Peyer's patch (tissue), 4 donors: ENCODE results near the gene TMEM207.

Experiments
- POLR2A ChIP-seq, 2 donors: fragments of 450-650 bp; IDR thresholded peaks; one replicate each; pipeline ENCODE4 v1.5.1; 2017; ENCODE audit warnings: antibody characterized with exemption in 2 of 2, mild to moderate bottlenecking in 2 of 2, moderate library complexity in 2 of 2
- TF ChIP-seq, protein P1 (sequence below), 6 experiments: fragments of 450-650 bp in 4 of 6; fragments of 200-600 bp in 2 of 6; sonication (generic) in 1 of 6; IDR thresholded peaks; one replicate each; pipeline ENCODE4 v1.5.1; 2017 to 2019; ENCODE audit warnings: antibody characterized with exemption in 6 of 6, mild to moderate bottlenecking in 3 of 6, moderate library complexity in 1 of 6

DNA sequence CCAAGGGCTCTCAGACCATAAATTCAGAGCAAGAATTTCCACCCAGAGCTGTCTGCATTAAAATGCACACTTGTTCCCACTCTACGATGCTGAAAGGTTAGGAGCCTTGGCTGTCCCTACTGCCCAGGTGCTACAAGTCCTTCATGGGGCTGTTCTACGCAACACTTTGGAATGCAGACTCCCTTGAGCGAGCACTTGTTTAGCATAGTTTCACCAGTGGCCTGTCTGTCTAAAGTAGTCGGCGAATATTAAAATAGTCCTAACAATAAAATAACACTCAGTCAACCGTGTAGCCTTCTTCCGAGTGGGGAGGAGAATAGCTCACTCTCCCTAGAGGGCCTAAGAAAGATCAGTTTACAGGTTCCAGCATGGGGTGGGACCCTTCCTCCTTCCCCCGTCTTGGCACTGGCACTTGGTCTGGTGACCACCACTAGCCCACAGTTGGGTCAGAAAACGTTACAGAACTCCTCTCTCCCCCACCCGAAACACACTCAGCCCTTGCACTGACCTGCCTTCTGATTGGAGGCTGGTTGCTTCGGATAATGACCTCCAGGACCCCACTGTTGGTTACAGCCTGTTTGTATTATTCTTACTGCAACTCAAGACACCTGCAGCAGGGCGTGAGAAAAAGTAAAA is 62.0 kb downstream of the TMEM207 start, which contains the start of gene CLDN16:
- TF ChIP-seq, protein P1, sequence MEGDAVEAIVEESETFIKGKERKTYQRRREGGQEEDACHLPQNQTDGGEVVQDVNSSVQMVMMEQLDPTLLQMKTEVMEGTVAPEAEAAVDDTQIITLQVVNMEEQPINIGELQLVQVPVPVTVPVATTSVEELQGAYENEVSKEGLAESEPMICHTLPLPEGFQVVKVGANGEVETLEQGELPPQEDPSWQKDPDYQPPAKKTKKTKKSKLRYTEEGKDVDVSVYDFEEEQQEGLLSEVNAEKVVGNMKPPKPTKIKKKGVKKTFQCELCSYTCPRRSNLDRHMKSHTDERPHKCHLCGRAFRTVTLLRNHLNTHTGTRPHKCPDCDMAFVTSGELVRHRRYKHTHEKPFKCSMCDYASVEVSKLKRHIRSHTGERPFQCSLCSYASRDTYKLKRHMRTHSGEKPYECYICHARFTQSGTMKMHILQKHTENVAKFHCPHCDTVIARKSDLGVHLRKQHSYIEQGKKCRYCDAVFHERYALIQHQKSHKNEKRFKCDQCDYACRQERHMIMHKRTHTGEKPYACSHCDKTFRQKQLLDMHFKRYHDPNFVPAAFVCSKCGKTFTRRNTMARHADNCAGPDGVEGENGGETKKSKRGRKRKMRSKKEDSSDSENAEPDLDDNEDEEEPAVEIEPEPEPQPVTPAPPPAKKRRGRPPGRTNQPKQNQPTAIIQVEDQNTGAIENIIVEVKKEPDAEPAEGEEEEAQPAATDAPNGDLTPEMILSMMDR (IDR thresholded peaks at IDR 0.05): no peak
- TF ChIP-seq POLR2A (IDR thresholded peaks at IDR 0.05): no peak
